ENCODE results near the gene LRRC75B.
"Not testable (repeated sequence)": the region's sequence is repeated elsewhere in the genome, so short reads cannot be mapped to it uniquely, and the experiment has no call there.

The LRRC75B gene

GRCh38 chr22:24592851-24593558 is at the start of gene LRRC75B:
Gene LRRC75B (minus strand): TSS chr22:24593073. CDS start chr22:24593039, 34 bp downstream.
- peak; percentile 48 to 95 (median 76) for DNase-seq
- intact Hi-C loops (cut with DNase I) = no loop called here

GRCh38 chr22:24642307-24642706 is 49.4 kb upstream of the LRRC75B start:
- peak in 1 of 10 donors; percentile 56 for DNase-seq
- intact Hi-C loops (cut with DNase I) = not testable (repeated sequence)

GRCh38 chr22:24636513-24636912 is 43.6 kb upstream of the LRRC75B start:
- intact Hi-C loops (cut with DNase I); DNase-seq: not testable (repeated sequence)

- peak in 1 of 10 donors; percentile 36 for DNase-seq
Measured at GRCh38 chr22:24634776-24635389, 42.0 kb upstream of the LRRC75B start.

GRCh38 chr22:24633231-24634023 is 40.6 kb upstream of the LRRC75B start:
- intact Hi-C loops (cut with DNase I) = not testable (repeated sequence)
- DNase-seq = peak in 1 of 10 donors; percentile 32

More at GRCh38 chr22:24634776-24635389, 42.0 kb upstream of the LRRC75B start:
- intact Hi-C loops (cut with DNase I) = not testable (repeated sequence)

GRCh38 chr22:24632642-24633041 is 39.8 kb upstream of the LRRC75B start:
- peak in 1 of 10 donors; percentile 49 for DNase-seq
- intact Hi-C loops (cut with DNase I) = not testable (repeated sequence)

- peak in 1 of 10 donors; percentile 55 for DNase-seq
- intact Hi-C loops (cut with DNase I) = not testable (repeated sequence)
Measured at GRCh38 chr22:24631430-24632122, 38.7 kb upstream of the LRRC75B start.

- intact Hi-C loops (cut with DNase I) = not testable (repeated sequence)
- peak in 1 of 10 donors; percentile 15 for DNase-seq
Measured at GRCh38 chr22:24630812-24631427, 38.0 kb upstream of the LRRC75B start.

- peak in 3 of 10 donors; percentile 3 to 68 (median 18) for DNase-seq
- intact Hi-C loops (cut with DNase I) = not testable (repeated sequence)
Measured at GRCh38 chr22:24629069-24629468, 36.2 kb upstream of the LRRC75B start.

- DNase-seq = peak in 1 of 10 donors; percentile 50
- intact Hi-C loops (cut with DNase I) = not testable (repeated sequence)
Measured at GRCh38 chr22:24627911-24628310, 35.0 kb upstream of the LRRC75B start.

- intact Hi-C loops (cut with DNase I) = not testable (repeated sequence)
- peak in 1 of 10 donors; percentile 55 for DNase-seq
Measured at GRCh38 chr22:24622596-24622995, 29.7 kb upstream of the LRRC75B start.

GRCh38 chr22:24621244-24621643 is 28.4 kb upstream of the LRRC75B start:
- intact Hi-C loops (cut with DNase I) = not testable (repeated sequence)
- DNase-seq = peak in 1 of 10 donors; percentile 11

- peak in 1 of 10 donors; percentile 8 for DNase-seq
- intact Hi-C loops (cut with DNase I) = not testable (repeated sequence)
Measured at GRCh38 chr22:24614794-24615193, 21.9 kb upstream of the LRRC75B start.

GRCh38 chr22:24609888-24610287 is 17.0 kb upstream of the LRRC75B start:
- intact Hi-C loops (cut with DNase I) = not testable (repeated sequence)
- DNase-seq = peak in 2 of 10 donors; percentile 27 to 74

- intact Hi-C loops (cut with DNase I) = not testable (repeated sequence)
- peak in 3 of 10 donors; percentile 20 to 43 (median 40) for DNase-seq
Measured at GRCh38 chr22:24608327-24608726, 15.5 kb upstream of the LRRC75B start.

- DNase-seq = peak in 3 of 10 donors; percentile 62 to 84 (median 80)
- intact Hi-C loops (cut with DNase I) = not testable (repeated sequence)
Measured at GRCh38 chr22:24607429-24607983, 14.6 kb upstream of the LRRC75B start.

- peak in 3 of 10 donors; percentile 11 to 56 (median 12) for DNase-seq
- intact Hi-C loops (cut with DNase I) = not testable (repeated sequence)
Measured at GRCh38 chr22:24606340-24606739, 13.5 kb upstream of the LRRC75B start.

GRCh38 chr22:24603770-24604629 is 11.1 kb upstream of the LRRC75B start:
- intact Hi-C loops (cut with DNase I) = not testable (repeated sequence)
- DNase-seq = peak in 3 of 10 donors; percentile 3 to 38 (median 18)
